Activated T-helper 1 cell treated with anti-CD3 and anti-CD28 coated beads, Interleukin-2, amount 50 U/mL, for 16 hours (primary cell): ENCODE results near the gene NCOA7.
A peak's percentile ranks its signal among the peaks of the same experiment; 100 is the strongest.
"Not testable (repeated sequence)": the region's sequence is repeated elsewhere in the genome, so short reads cannot be mapped to it uniquely, and the experiment has no call there.

Source experiments
- DNase-seq, 2 donors: peaks; one replicate each; pipeline ENCODE4 v3.0.0-alpha.2; 2020; ENCODE audit warnings: low read depth in 1 of 2, low spot score in 1 of 2

NCOA7 gene

GRCh38 chr6:125918681-125919566, 128.2 kb downstream of the NCOA7 start:
- DNase-seq: peak in 1 of 2 donors; percentile 20

GRCh38 chr6:125919618-125920017, 128.9 kb downstream of the NCOA7 start:
- DNase-seq: no peak

- DNase-seq: no peak
Observed at GRCh38 chr6:125922322-125922860, 131.6 kb downstream of the NCOA7 start.

GRCh38 chr6:125923366-125923877, 132.7 kb downstream of the NCOA7 start:
- no peak for DNase-seq

- DNase-seq: no peak
Observed at GRCh38 chr6:125924169-125924568, 133.4 kb downstream of the NCOA7 start.

GRCh38 chr6:125924697-125925358, 134.1 kb downstream of the NCOA7 start:
- no peak for DNase-seq

- no peak for DNase-seq
Observed at GRCh38 chr6:125926711-125927110, 136.0 kb downstream of the NCOA7 start.

- DNase-seq: no peak
Observed at GRCh38 chr6:125927761-125928160, 137.0 kb downstream of the NCOA7 start.

GRCh38 chr6:125930765-125931418, 140.1 kb downstream of the NCOA7 start:
- no peak for DNase-seq

GRCh38 chr6:125931733-125932450, 141.1 kb downstream of the NCOA7 start:
- DNase-seq: no peak

- DNase-seq: no peak
Observed at GRCh38 chr6:125932451-125932795, 141.7 kb downstream of the NCOA7 start.

GRCh38 chr6:125935520-125935919, 144.8 kb downstream of the NCOA7 start:
- not testable (repeated sequence) for DNase-seq

- no peak for DNase-seq
Observed at GRCh38 chr6:125939026-125939425, 148.3 kb downstream of the NCOA7 start.

GRCh38 chr6:125939791-125940190, 149.0 kb downstream of the NCOA7 start:
- DNase-seq: no peak

GRCh38 chr6:125940247-125941041, 149.7 kb downstream of the NCOA7 start:
- DNase-seq: no peak

- no peak for DNase-seq
Observed at GRCh38 chr6:125942672-125943527, 152.1 kb downstream of the NCOA7 start.

GRCh38 chr6:125943528-125944433, 153.0 kb downstream of the NCOA7 start:
- no peak for DNase-seq

GRCh38 chr6:125944434-125944816, 153.7 kb downstream of the NCOA7 start:
- no peak for DNase-seq
